Hepatocyte (in vitro differentiated cells): Measurements from ENCODE around the gene POMGNT2.

Source experiments
- CTCF ChIP-seq: fragments of 200-600 bp; sonication (generic); IDR thresholded peaks from 2 replicates; pipeline ENCODE4 v1.5.1; 2016; ENCODE audit warnings: antibody characterized with exemption, mild to moderate bottlenecking; ENCODE audit not compliant: poor library complexity
- EZH2 ChIP-seq: fragments of 200-600 bp; sonication (generic); IDR thresholded peaks from 2 replicates; pipeline ENCODE4 v1.6.1; 2016; ENCODE audit warnings: antibody characterized with exemption, mild to moderate bottlenecking, borderline replicate concordance
- EZH2phosphoT487 ChIP-seq: fragments of 200-600 bp; sonication (generic); IDR thresholded peaks from one replicate; pipeline ENCODE4 v1.6.1; 2018; ENCODE audit warnings: antibody characterized with exemption, mild to moderate bottlenecking, low read depth, moderate library complexity; ENCODE audit not compliant: unreplicated experiment, severe bottlenecking

- TF ChIP-seq CTCF (no peak), EZH2phosphoT487 (no peak), EZH2 (no peak)
These were observed 36.6 kb upstream of the POMGNT2 start for GRCh38 chr3:43142472-43142871.
